Colonic mucosa (tissue), 4 donors: ENCODE data around the gene TRIM46. TPM values are rescaled to one million over a fixed set of nuclear protein-coding genes. Genes with fewer than 3 reads are reported as not detected.

ENCODE experiments used
- DNase-seq: peaks from one replicate; pipeline ENCODE4 v3.0.0-alpha.2; 2020
- H3K27ac ChIP-seq: fragments of 200-600 bp; one replicate; pipeline ENCODE4 v1.8.0; 2021
- H3K27me3 ChIP-seq: fragments of 200-600 bp; one replicate; pipeline ENCODE4 v1.8.0; 2021
- H3K36me3 ChIP-seq: fragments of 200-600 bp; one replicate; pipeline ENCODE4 v1.8.0; 2021
- H3K4me1 ChIP-seq: fragments of 200-600 bp; one replicate; pipeline ENCODE4 v1.8.0; 2021; ENCODE audit warnings: mild to moderate bottlenecking
- H3K4me3 ChIP-seq: fragments of 200-600 bp; one replicate; pipeline ENCODE4 v1.8.0; 2021
- H3K9ac ChIP-seq, 2 donors: one replicate each; pipeline ENCODE4 v1.7.0; 2013; ENCODE audit warnings: control low read depth in 2 of 2, low read depth in 2 of 2, low read length in 2 of 2
- H3K9me3 ChIP-seq: fragments of 200-600 bp; one replicate; pipeline ENCODE4 v1.8.0; 2021
- intact Hi-C: fragments of 100-400 bp; cut with DNase I; formaldehyde crosslinking; loops from one replicate; pipeline ENCODE4 v1.14.1; 2022
- total RNA-seq, 2 donors: library from RNA; stranded (reverse); fragmentation: NEBNext Ultra II Directional in 1 of 2; extraction: Animal tissue kit (Norgen Biotek cat#: 25700) in 1 of 2; gene quantifications; one replicate each; pipeline ENCODE4 v1.2.1, GENCODE V29; 2021
- TF ChIP-seq, protein P1 (sequence below): fragments of 200-600 bp; IDR thresholded peaks from one replicate; pipeline ENCODE4 v1.8.0; 2022; ENCODE audit warnings: antibody characterized with exemption, mild to moderate bottlenecking
- donor health status: healthy.
- donor health status: DM: no; HTN: no; CAD: no.
- donor health status: DM: no; HTN: no; CAD: no.

The TRIM46 gene
- total RNA-seq, 2 donors from 2014 or later, result 0.10 to 0.19 TPM

DNA sequence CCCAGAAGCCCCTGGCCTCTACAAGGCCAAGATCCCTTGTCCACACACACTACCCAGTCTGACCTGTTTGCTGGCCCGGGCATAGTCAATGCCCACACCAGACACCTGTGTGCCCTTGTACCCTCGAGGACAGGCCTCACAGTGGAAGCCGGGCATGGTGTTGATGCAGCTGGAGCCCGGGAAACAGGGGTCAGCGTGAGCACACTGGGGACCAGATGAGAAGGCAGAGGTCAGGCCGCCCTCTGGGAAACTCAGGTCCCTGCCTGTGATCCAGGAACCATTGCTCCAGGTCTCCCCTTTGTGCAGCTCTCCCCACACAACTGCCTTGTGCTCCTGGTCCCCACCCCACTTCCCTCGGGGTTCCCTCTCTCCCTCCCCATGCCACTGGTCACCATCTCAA lies 28.5 kb downstream of the TRIM46 start:
- no peak for DNase-seq
- Histone ChIP-seq H3K4me3 (no peak overlapping the region), H3K9me3 (no peaks in the 10 kb centered on the region), H3K36me3 (no peaks in the 10 kb centered on the region), H3K27me3 (no peaks in the 10 kb centered on the region), H3K4me1 (peaks cover 4% of the 10 kb centered on the region), H3K27ac (no peak overlapping the region), H3K9ac (no peak overlapping the region)
- intact Hi-C loops, result no loop called here
- TF ChIP-seq, protein P1, sequence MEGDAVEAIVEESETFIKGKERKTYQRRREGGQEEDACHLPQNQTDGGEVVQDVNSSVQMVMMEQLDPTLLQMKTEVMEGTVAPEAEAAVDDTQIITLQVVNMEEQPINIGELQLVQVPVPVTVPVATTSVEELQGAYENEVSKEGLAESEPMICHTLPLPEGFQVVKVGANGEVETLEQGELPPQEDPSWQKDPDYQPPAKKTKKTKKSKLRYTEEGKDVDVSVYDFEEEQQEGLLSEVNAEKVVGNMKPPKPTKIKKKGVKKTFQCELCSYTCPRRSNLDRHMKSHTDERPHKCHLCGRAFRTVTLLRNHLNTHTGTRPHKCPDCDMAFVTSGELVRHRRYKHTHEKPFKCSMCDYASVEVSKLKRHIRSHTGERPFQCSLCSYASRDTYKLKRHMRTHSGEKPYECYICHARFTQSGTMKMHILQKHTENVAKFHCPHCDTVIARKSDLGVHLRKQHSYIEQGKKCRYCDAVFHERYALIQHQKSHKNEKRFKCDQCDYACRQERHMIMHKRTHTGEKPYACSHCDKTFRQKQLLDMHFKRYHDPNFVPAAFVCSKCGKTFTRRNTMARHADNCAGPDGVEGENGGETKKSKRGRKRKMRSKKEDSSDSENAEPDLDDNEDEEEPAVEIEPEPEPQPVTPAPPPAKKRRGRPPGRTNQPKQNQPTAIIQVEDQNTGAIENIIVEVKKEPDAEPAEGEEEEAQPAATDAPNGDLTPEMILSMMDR, result no peak

DNA sequence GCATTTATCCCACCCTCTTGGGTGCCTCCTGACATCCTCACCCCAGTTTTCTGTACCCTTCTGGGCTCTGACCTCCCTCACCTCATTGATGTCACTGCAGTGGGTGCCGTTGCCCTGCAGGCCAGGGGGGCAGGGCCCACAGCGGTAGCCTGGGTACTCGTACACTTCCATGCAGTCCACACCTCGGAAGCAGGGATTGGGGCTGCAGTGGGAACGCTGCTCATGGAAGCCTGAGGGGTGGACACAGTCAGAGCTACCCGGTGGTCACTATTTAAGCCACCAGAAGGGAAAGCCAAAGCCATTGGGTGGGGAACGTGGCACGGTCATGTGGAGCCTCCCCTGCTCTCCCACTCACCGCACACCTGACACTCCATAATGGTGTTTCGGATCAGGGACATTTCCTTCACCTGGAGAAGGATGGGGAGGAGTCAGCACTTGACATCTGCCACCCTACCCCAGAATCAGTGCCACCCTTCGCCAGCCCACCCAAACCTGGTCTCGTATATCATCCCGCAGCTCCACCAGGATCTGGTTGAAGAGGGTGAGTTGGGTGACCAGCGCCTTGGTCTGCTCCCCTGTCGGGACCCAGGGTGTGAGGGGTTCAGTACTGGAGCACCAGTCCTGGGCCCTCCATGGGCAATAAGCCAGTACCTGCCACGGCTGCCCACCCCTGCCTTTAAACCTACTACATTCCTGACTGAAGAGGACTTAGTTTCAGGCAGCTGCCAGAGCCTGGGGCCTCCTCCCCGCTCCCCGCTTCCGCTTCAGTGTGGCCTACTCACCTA lies 29.3 kb downstream of the TRIM46 start:
- Histone ChIP-seq H3K9ac (no peak overlapping the region), H3K27ac (no peak overlapping the region), H3K27me3 (no peaks in the 10 kb centered on the region), H3K9me3 (no peaks in the 10 kb centered on the region), H3K4me1 (peaks cover 7% of the 10 kb centered on the region), H3K4me3 (no peak overlapping the region), H3K36me3 (no peaks in the 10 kb centered on the region)
- intact Hi-C loops, result no loop called here
- DNase-seq, result no peak
- TF ChIP-seq, protein P1, result no peak

DNA sequence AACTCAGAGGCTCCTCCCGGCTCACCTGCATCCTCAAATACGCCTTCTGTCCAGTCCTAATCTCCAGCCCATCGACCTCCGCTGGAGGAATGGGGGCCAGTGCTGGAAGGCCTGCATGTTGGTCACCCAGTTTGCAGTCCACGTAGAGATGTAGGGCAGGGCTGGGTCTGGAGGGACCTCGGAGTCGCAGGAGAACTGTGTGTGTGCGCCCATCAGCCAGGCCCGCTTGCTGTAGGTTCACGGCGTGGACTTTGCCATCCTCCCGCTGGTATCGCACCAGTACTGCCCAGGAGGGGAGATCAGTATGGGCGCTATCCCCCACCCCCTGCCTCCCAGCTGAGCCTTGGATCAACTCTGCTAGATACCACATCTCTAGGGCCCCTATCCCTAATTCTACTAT lies 31.4 kb downstream of the TRIM46 start:
- H3K9me3 ChIP-seq, result no peaks in the 10 kb centered on the region
- no peak overlapping the region for H3K9ac ChIP-seq
- H3K4me3 ChIP-seq, result no peak overlapping the region
- TF ChIP-seq, protein P1, result no peak
- peaks cover 13% of the 10 kb centered on the region for H3K4me1 ChIP-seq
- H3K36me3 ChIP-seq, result no peaks in the 10 kb centered on the region
- H3K27ac ChIP-seq, result no peak overlapping the region
- no peak for DNase-seq
- intact Hi-C loops, result no loop called here
- H3K27me3 ChIP-seq, result no peaks in the 10 kb centered on the region

DNA sequence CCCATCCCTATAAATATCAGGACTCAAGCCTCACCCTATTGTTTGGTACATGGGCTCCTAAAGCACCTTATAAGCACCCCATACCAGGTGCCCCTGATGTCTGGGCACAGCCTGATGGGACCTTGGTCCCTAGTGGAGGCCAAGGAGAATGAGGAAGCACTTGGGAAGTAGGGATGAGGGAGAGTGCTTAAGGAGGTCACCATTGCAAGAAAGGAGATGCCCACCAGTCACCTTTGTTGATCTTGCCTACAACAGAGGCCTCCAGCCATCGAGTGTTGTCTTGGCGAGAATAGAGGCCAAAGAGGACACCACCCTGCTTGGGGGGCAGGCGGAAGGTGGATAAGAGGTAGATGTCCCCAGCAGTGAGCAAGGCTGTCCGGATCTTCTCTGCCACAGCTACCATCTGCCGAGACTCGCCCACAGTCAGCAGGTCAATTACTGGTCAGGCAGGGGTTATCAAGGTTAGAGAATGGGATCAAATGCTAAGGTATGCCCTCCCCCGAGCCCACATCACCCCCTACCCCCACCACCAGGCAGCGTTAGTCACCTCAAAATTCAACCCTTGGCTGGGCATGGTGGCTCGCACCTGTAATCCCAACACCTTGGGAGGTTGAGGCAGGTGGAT lies 32.4 kb downstream of the TRIM46 start:
- no peak for DNase-seq
- no peak overlapping the region for H3K9ac ChIP-seq
- no peaks in the 10 kb centered on the region for H3K9me3 ChIP-seq
- intact Hi-C loops, result no loop called here
- no peaks in the 10 kb centered on the region for H3K36me3 ChIP-seq
- H3K27ac ChIP-seq, result no peak overlapping the region
- TF ChIP-seq, protein P1, result no peak
- H3K4me1 ChIP-seq, result peaks cover 13% of the 10 kb centered on the region
- no peaks in the 10 kb centered on the region for H3K27me3 ChIP-seq
- H3K4me3 ChIP-seq, result no peak overlapping the region

DNA sequence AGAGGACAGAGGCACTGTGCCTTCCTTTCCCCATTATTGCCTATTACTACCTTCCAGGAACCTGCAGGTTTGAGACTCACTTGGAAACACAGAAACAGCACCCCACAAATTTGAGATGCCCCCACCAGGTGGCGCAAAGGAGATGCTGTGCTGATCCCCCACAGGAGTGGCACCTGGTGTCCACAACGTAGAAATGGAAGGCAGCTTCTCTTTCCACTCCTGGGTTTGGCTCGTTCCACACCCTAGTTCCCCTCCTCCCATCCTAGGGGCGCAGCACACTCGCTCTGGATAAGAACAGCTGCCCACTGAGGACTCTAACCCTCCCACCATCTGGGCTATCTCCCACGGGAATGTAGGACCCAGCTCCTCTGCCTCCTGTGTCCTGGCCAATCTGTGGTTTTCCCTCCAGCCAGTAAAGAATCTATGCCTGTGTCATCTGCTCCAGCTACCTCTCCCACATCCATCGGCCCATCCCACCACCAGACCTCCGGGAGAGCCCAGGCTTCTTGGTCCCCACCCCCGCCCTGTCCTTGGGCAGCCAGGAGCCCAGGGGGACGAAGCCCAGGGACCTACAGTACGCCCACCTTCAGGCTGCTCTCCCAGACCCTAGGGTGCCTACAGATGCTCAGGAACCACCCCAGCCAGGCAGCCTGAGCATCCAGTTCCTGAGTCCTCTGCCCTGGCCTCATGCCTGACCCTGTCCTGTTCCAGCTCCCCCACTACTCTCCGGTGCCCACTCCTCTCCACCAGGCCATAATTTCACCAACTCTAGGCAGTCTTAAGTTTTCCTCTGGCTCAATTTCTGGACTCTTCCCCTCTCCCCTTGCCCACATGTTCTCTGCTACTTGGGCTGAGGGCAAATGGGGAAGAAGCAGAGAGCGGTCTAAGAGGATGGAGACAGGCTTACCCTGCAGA lies 33.5 kb downstream of the TRIM46 start:
- peak; percentile 94 for DNase-seq
- Histone ChIP-seq H3K27me3 (no peaks in the 10 kb centered on the region), H3K4me1 (peaks cover 13% of the 10 kb centered on the region), H3K36me3 (no peaks in the 10 kb centered on the region), H3K4me3 (no peak overlapping the region), H3K9ac (peak overlapping the region; percentile 38 to 97), H3K27ac (peak overlapping the region; percentile 91), H3K9me3 (no peaks in the 10 kb centered on the region)
- TF ChIP-seq, protein P1, result peak; percentile 86
- intact Hi-C loops, result no loop called here
